DMS79 treated with DMSO at 0.1 percent for 48 hours (cell line): ENCODE data around the gene CYTH4.
A peak's percentile ranks its signal among the peaks of the same experiment; 100 is the strongest.

Experiments
- DNase-seq: peaks from one replicate; lab custom pipeline; 2025; lab: John Stamatoyannopoulos, UW

CYTH4 gene

DNA sequence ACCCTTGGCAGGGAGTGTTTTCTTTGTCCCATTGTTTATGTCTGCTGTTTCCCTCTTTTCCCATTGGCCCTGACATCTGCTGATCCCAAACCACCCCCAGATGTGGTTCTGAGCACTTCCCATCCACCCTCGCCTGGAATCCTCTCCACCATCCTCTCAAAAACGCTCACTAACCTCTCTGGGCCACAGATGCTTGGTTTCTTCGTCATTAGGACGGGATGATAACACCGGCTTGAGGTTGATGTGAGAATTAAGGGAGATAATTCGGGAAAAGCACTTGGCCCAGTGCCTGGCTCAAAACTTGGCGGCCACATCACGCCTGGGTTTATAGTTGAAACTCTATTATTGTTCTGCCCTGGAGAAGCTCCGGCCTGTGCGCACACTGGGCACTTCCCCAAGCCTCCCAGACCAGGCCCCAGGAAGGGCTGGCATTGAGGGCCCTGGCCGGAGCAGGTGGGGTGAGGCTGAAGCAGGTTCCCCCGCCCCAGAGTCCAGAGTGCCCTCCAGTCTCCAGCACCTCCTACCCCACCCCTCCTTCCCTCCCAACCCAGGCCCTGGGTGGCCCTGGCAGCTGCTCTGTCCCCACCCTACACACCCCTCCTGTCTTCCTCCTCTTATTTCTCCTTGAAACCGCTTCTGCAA, 63.7 kb downstream of the CYTH4 start:
- peak; percentile 68 for DNase-seq

DNA sequence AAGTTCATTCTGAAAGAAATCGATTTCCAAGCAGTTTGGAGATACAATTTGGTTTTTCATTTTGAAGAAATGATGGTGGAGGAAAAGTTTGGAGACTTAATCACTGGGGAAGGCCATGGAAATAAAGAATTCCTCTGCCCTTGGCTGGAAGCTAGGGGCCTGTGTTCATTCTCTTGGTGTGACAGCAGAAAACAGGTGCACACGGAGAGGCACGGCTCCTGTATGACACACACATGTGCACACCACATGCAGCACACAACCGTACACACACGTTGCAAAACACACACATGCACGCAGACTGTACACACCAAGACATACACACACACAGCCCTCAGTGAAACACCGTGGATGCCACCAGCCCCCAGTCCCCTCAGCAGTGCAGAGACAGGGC, 64.2 kb downstream of the CYTH4 start:
- no peak for DNase-seq

DNA sequence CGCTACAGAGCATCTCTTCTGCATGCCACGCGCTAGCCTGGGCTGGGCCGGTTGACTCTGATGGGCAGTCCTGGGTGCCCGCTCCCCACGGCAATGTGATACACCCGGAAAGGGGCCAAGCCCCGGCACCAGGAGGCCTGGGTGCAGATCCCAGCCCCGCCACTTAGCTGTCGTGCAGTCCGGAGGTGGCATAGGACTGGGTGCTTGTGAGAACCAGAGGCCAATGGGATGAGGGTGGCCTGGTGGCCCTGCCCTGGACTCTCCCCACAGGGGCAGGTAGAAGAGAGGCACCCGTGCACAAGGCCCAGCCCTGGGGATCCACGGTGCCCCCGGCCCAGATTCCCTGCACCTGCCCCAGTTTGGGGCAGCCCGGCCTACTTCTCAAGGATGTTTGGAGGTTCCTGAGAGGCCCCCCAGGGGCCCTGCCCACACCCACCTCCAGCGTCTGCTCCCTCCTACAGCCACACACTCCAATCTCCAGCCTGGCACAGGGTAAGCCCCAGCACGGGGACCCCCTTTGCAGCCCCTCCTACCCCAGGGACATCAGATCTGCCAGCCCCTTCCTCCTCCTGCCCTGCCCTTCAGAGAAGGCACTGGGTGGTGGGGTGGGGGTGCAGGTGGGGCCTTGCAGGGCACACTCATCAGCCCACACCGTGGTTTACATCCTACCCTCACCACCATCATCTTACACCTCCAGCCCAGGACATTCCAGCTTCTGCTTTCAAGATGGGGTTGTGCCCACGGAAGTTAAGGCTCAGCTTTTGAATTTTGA, 66.9 kb downstream of the CYTH4 start:
- DNase-seq, result no peak

DNA sequence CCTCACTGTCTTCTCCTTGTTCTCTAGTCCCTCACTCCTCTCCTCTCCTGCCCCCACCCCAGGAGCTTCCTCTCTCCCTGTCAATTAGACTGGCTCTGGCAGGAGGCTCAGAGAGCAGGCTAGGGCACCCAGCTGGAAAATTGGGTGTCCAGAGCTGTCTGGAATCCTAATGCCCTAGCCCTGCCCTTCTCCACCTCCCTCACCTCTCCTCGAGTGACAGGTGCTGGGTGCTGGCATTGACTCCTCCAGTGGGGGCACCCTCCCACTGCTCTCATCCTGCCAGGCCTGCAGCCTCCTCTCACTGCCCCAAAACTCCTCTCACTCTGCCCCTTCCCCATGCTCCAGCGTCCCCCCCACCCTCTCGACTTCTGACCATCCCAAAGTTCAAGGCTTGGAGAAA, 68.9 kb downstream of the CYTH4 start:
- DNase-seq, result peak; percentile 16

DNA sequence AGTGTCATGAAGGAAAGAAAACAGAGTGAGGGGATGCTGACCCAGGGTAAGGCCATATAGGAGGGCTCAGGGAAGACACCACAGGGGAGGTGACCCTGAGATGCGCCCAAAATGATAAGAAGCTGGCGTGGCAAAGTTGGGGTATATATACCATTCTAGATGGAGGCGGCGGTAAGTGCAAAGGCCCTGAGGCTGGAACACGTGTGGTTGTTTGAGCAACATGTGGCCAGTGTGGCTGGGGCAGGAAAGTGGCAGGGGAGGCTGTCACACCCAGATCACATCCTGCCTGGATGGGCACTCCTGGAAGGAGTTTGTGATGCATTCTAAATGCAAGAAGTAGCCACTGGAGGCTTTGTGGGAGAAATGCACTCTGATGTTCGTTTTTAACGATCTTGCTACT, 70.2 kb downstream of the CYTH4 start:
- no peak for DNase-seq

DNA sequence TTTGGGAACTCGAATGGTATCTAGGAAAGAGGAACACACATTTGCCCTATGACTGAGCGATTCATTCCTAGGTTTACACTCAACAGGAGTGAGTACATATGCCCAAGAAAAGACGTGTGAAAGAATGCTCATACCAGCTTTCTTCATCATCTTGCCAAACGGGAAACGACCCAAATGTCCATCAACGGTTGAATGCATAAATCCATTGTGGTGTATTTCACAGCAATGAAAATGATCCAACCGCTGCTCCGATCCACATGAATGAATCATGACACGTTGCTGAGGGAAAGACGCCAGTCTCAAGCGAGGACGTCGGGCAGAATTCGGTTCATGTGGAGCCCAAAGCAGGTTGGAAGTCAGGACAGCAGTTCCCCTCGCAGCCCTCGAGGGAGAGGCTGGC, 71.5 kb downstream of the CYTH4 start:
- no peak for DNase-seq

DNA sequence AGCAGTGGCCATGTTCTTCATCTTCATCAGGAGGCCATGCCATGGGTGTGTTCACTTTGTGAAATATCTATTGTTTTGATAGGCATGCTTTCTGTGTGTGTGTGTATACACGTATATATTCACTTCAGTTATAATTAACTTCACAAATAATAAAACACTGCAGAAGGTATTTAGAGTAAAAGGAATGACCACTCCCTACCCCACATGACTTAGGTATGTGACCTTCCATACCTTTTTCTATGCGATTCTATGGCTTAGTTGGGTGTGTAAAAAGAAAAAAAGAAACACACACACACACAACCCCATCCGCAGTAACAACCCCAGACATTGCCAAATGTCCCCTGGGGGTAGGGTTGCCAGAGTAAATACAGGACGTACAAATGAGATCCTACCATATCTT, 72.0 kb downstream of the CYTH4 start:
- DNase-seq, result no peak

DNA sequence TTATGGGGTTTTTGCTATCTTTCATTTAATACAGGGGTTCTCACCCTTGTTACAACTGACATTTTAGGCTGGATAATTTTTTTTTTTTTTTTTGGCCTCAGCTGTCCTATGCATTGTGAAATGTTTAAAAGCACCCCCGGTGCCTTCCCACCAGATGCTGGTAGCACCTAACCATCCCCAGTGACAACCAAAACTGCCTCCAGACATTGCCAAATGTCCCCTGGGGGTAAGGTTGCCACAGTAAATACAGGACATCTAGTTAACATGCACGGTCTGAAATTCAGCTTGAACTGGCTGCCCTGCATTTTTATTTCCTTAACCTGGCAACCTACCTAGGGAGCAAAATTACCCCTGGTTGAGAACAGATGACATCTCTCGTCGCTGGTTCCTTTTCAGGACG, 72.4 kb downstream of the CYTH4 start:
- no peak for DNase-seq

DNA sequence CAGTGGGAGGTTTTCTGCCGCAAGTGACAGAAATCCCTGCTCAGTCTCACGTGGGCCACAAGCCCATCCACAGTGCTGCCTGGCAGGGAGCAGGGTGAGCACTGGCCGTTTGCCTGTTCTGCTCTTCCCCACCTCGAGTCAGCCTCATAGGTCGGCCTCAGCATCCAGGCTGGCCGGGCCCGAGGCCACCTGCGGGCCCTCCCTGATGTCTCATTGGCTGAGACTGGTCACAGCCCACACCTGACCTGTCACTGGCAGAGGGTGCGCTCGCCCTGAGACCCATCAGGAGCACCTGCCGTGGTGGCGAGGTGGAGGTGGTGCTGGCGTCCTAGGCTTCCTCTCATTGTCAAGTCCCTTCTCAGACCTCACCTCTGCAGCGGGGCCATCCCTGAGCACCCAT, 72.9 kb downstream of the CYTH4 start:
- no peak for DNase-seq

DNA sequence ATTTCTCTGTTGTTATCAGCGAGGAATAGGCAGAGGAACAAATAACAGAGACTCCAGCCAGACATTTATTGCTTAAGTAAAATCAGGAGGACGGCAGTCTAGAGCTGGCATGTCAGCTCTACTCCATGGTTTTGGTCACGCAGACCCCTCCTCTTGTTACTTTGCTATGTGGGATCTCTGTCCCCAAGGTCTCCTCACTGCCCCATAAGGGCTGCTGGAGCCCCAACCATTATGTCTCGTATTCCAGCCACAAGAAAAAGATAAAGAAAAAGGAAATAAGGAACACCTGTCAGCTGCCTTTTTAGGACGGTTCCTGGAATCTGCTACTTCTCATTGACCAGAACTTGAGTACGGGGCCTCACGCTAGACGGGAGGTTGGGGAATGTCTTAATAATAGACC, 74.6 kb downstream of the CYTH4 start:
- no peak for DNase-seq

DNA sequence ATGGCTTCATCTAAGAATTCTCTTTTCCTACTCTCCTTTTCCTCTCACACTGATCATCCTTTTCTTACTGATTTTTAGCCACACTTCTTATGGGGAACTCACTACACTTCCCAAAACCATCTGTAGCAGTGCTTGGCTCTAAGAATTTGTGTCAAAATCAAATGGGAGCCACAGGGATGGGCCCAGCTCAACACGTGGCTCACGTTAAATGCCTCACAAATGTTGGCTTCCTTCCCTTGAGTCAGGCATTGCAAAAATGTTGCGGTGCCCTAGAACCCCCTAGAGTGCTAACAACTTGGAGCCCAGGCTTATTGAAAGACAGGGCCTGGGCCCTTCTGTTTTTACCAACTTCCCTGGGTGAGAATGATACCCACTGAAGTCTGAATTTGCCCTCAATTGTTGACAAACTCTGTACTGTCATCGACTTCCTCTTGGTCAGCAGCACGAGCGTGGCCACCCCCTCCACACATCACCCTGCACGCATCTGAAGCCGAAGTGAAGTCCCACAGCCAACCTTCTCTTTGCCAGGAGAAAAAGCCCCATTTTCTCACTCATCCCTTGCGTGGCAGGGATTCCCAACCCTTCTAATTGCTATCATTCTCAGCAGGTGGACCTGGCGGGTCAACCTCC, 75.3 kb downstream of the CYTH4 start:
- no peak for DNase-seq

DNA sequence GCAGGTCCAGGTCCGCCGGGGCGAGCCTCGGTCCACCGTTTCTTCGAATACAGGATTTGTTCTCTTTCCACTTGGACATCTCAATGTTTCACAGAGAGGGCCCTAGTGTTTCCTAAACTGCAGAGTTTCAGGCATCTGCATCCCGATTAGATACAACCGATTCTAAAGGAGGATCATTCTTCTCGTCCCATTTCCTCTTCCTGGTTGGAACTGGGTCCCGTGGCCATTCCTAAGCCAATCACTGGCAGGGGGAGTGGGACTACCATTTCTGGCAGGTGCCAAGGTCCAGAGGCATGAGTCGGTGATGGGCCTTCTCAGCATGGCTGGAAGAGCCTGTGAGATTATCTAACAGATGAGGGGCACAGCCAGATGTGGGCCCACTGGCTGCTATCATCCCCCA, 76.1 kb downstream of the CYTH4 start:
- no peak for DNase-seq

DNA sequence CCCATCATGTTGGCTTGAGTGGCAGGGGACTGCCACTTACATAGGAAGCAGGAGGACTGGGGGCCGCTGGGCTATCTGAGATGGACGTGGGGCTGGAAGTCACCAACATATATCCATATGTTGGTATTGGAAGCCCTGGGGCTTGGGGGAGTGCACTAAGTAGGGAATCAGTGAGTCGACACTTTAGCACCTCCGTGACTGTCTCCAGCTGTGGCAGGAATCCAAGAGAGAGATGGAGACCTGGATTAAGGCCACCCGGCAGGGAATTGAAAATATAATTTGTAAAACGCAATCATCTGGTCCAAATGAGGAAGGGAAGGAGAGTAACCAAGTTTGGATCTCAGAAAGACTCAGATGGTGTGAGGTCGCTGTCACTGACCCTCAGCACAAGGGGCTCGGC, 76.6 kb downstream of the CYTH4 start:
- no peak for DNase-seq

DNA sequence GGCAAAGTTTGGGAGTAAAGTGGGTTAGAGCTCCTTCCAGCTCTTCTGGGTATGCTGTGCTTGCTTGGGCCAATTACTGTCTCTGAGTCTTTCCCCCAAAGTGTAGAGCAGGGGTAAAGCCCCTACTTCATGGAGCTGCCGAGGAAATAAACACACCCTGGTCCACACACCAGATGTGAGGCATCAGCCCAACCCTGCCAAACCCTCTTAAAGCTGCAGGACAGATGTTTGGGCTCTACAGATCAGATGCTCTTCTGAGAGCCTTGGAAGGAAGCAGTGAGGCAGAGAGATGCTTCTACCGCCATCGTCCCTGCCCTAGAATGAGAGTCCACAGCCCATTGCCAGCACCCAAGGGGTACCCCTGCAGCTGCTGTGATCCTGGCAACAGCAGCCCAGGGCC, 80.3 kb downstream of the CYTH4 start:
- no peak for DNase-seq

DNA sequence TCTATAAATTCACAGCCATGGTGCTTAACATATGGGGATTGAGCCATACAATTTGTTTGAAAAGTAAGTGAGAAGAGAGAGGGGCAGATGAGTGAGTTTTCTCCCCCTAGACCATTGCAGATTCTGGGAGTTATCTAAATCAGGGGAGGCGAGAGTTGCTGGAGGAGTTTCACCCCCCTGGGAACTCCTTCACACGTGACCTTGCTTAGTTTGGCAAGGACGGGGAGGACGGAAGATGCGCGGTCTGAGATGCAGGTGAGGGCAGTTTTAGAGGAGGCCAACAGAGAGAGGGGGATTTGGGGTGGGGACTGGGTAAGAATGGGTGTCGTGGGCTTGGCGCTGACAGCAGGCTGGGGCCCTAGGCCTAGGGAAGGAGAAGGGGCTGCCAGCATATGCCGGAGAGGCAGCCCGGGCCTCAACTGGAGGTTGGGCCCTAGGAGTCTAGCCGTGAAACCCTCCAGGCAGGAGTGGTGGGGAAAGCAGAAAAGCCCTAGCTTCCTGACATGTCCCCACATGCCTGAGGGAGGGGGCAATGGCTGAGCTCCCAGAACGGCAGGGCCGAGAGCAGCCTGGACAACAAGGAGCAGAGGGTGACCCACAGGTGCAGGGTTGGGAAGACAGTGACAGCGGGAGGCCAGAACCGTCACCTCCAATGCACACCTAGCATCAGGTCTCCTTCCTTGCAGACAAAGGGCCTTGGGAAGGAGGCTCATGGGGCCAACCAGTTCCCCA, 81.1 kb downstream of the CYTH4 start:
- DNase-seq, result no peak
